Caki2 (cell line): ENCODE data around the gene LHFPL3. TPM values are rescaled to one million over a fixed set of nuclear protein-coding genes. Genes with fewer than 3 reads are reported as not detected.
"Not testable (repeated sequence)": the region's sequence is repeated elsewhere in the genome, so short reads cannot be mapped to it uniquely, and the experiment has no call there.

Experiments
- DNase-seq: peaks from one replicate; pipeline ENCODE4 v3.0.0-alpha.2; 2015; ENCODE audit warnings: low read depth
- in situ Hi-C: cut with HindIII; loops from 2 replicates; pipeline ENCODE4 v1.10.0; 2016; ENCODE audit warnings: low sequenced_read_pairs, low pct_unique_long_range_greater_than_20kb, mixed read lengths
- total RNA-seq: library from RNA; depleted of rRNA; stranded (reverse); fragments of >200 nt; shearing (Covaris generic); gene quantifications from 2 replicates; pipeline ENCODE4 v1.2.3, GENCODE V29; 2014; ENCODE audit warnings: low replicate concordance; rRNA removed

LHFPL3 gene
- total RNA-seq: not detected in 2 replicates

GRCh38 chr7:104328296-104328969, at the start of gene LHFPL3:
Gene LHFPL3, plus strand, starts transcription at chr7:104328603.
- in situ Hi-C loops: no loop called here

GRCh38 chr7:104281685-104282084, 46.7 kb upstream of the LHFPL3 start:
- DNase-seq, in situ Hi-C loops: not testable (repeated sequence)

More at GRCh38 chr7:104328296-104328969, at the start of gene LHFPL3:
- no peak for DNase-seq

DNA sequence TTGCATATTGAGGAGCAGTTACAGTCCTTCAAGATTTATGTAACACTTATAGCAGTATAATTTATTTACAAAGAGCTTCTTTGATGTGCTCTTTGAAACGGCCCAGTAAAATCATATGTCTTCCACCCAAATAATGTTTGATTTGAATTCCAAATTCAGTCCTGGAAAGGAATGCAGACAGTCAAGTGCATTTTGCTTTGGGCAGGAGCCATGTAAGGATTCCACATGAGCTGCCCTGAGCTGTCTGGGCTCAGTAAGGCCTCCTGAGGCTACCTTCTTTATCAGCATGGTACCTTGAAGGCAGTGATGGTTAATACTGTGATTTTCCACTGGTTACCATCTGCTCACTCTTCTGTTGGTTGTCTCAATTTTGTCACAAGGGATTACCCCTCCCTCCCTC, 41.6 kb upstream of the LHFPL3 start:
- in situ Hi-C loops: no loop called here
- DNase-seq: no peak

GRCh38 chr7:104288137-104288536, 40.3 kb upstream of the LHFPL3 start:
- in situ Hi-C loops: no loop called here
- no peak for DNase-seq

- in situ Hi-C loops: no loop called here
- no peak for DNase-seq
Measured at GRCh38 chr7:104294291-104294690, 34.1 kb upstream of the LHFPL3 start.

GRCh38 chr7:104296266-104296665, 32.1 kb upstream of the LHFPL3 start:
- in situ Hi-C loops: no loop called here
- DNase-seq: no peak

DNA sequence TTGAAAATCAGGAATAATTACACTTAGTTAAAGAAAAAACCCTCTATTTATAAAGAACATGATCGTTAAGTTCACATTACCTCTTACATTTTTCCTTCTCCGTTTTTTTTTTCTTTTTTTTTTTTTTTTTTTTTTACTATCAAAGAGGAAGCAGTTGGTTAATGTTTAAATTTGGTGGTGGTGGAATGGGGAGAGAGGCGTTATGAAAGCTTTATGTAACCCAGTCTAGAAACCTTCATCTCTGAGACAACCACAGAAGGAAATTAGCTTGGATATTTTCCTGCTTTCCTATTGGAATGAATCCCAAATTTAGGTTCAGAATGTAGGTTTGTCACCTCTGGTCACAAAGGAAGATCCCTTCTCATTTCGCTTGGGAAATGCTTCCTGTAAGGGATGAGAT, 31.5 kb upstream of the LHFPL3 start:
- in situ Hi-C loops: no loop called here
- DNase-seq: no peak

- DNase-seq: no peak
- in situ Hi-C loops: no loop called here
Measured at GRCh38 chr7:104299323-104299722, 29.1 kb upstream of the LHFPL3 start.

DNA sequence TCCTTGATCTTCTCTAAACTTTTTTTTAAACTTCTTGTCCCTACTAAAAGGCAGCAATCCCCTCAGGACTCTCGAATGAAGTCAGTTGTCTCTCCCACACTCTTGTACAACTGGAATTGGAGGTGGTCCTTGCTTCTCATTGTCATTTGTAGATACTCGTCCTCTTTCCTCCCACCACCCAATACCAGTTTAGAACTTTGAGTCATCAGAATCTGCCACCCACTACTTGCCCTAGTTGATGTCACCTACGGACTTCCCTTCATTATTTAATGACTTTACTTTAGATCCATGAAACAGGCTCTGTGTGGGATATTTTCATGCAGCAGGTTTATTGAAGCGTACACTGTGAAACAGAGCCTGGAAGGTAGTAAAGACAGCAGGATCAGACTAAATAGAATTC, 28.6 kb upstream of the LHFPL3 start:
- no peak for DNase-seq
- in situ Hi-C loops: no loop called here

DNA sequence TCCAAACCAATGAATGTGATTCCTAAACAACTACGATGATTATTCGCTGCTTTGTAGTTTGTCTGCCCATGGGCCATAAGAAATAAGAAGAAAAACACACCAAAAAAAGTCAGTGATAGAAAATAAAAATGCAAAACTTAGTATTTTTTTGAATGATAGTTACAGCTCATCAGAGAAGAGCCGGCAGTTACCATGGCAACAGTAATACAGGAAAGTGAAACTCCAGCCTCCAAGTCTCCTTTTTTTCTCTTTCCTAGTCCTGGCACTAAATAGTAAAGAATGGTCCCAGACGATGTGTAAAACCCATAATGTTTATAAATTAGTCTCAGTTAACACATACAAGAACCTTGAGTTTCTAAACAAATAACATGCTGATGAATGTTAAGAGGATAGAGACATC, 21.6 kb upstream of the LHFPL3 start:
- DNase-seq: no peak
- in situ Hi-C loops: no loop called here

DNA sequence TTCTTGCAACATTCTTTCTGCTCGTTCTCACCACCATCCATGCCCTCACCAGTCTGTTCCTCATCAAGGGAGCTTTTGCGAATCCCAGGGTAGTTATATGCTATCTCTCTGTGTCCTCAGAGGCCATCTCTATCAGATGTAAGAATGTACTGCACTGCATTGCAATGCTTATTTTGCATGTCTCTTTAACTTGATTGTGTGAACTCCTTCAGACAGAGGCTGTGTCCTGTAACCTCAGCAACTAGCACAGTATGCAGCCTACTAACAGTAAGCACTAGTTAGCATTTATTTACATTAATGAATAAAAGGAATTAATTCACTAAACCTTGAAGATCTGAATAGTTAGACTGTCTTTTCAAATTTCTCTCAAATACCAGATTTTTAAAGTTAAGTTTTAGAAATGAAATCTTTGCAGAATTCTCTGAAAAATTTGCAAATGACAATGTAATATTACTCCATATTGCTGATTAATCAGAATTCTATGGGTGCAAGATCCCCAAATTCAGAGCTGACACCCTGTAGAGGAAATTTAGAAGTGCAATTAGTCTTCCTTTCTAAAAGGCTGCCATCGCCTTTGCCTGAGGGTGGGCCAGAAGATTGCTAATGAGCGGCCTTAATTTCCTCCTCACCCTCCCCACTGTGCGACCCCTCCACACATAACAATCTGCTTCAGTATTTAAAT, 10.3 kb upstream of the LHFPL3 start:
- DNase-seq: no peak
- in situ Hi-C loops: no loop called here

GRCh38 chr7:104327534-104327933, 869 bp upstream of the LHFPL3 start:
- DNase-seq: no peak
- in situ Hi-C loops: no loop called here

DNA sequence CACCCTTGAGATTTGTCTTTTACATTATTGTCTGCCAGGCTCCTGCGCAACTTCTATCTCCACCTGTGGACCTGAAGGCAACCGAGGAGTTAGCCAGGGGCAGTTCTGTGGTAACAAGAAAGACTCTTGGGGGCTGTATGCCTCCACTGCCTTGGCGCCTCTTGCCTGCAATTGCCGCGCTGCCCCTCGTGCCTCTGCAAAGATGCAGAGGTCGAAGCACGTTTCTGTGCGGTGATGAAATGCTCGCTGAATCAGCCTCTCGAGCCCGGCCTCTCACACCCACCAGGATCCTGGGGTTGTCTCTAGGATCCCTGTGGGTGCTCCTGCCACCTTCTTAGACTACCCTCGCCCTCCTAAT, 486 bp upstream of the LHFPL3 start:
- DNase-seq: no peak
- in situ Hi-C loops: no loop called here

GRCh38 chr7:104328970-104329825, 795 bp downstream of the LHFPL3 start:
- in situ Hi-C loops: no loop called here
- DNase-seq: no peak

DNA sequence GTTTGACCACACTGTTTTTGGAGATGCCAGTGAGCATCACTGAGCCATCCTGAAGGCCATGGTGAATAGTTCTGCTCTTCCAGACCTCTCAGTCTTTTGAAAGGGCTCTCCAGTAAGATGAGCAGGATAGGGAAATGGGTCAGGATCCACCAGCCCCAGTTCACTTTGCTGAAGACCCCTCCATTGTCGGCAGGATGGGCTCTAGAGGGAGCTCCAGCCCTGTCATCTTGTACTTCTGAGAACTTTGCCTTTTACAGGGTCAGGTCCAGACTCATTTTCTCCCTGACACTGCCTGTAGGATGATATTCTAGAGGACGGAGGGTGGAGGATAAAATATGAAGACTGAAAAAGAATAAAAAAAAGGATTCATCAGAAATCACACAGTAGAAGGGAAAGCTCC, 13.1 kb downstream of the LHFPL3 start:
- in situ Hi-C loops: no loop called here
- no peak for DNase-seq

DNA sequence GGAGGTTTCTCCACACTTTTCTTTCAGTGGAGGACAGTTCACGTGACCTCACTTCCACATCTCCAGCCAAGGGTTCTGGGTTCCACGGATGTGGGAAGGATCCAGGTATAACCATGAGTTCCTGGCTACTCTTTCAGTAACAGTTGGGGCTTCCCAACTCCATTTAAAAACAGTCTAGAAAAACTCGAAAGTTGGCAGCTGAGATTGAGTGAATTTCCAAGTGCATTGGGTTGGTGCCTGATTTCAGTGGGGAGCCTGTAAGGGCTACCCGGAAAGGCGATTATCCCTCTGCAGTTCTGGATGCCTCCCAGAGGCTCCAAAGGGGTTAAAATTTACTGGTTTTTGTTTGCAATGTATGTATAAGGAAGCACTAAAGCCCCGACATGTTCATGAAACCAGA, 24.3 kb downstream of the LHFPL3 start:
- in situ Hi-C loops: no loop called here

GRCh38 chr7:104357166-104357565, 28.8 kb downstream of the LHFPL3 start:
- in situ Hi-C loops: no loop called here
- no peak for DNase-seq

More for the DNA sequence above, 24.3 kb downstream of the LHFPL3 start:
- DNase-seq: no peak

GRCh38 chr7:104358446-104359132, 30.2 kb downstream of the LHFPL3 start:
- DNase-seq: no peak
- in situ Hi-C loops: no loop called here

- DNase-seq: no peak
- in situ Hi-C loops: no loop called here
Measured at GRCh38 chr7:104362756-104363155, 34.4 kb downstream of the LHFPL3 start.
